ENCODE measurements around the gene UTP3. TPM values are rescaled to one million over a fixed set of nuclear protein-coding genes. Genes with fewer than 3 reads are reported as not detected.
"Not testable (repeated sequence)": the region's sequence is repeated elsewhere in the genome, so short reads cannot be mapped to it uniquely, and the experiment has no call there.

The UTP3 gene
- total RNA-seq (2021) (15.1 and 16.4 TPM in 2 replicates), Bru-seq, nascent RNA (percentile 87 among the genes with signal in this experiment), BruChase-seq, experiment 1, labeled RNA remaining after a 2-hour chase (percentile 97 among the genes with signal in this experiment), BruChase-seq, experiment 2, labeled RNA remaining after a 6-hour chase (percentile 90 among the genes with signal in this experiment)
- long read RNA-seq, transcript UTP3-201 (1 exons, 2,073 nt), result major isoform, 12 of 12 reads
- long read RNA-seq, partial matches to known transcripts, result 0 of 12 reads
- long read RNA-seq, other reads (novel, unspliced or antisense), result 0 of 12 reads

- H3F3A ChIP-seq (ENCODE audit: insufficient read depth, low read depth), result peaks cover 14% of the 10 kb centered on the region
- peak; percentile 92 to 95 for DNase-seq
- peak within 1 kb of the TSS; percentile 96 for H3K4me2 ChIP-seq
- H3K4me1 ChIP-seq (replicated peaks; ENCODE audit: insufficient read depth), result peaks cover 22% of the 10 kb centered on the region
- POLR2A ChIA-PET (ENCODE audit: unreplicated experiment), result no interaction called here
- H3K4me3 ChIP-seq, result peak within 1 kb of the TSS; percentile 98
- H3K79me2 ChIP-seq (ENCODE audit: low read depth), result peaks cover 33% of the 10 kb centered on the region
- BruUV-seq (replicated peaks), result TSS peak; percentile 98
- peak within 1 kb of the TSS; percentile 76 for H3K27ac ChIP-seq
- no peaks in the 10 kb centered on the region for H3K9me2 ChIP-seq (ENCODE audit: insufficient read depth)
- CTCF ChIA-PET, result interaction anchor here (0.6 kb wide), 1 partner anchor 183 kb away, joined by 13 read pairs; no protein-coding TSS in a partner anchor
- TF ChIP-seq CTCF (conservative IDR thresholded peaks at IDR 0.05) (peak; percentile 75), EZH2 (IDR thresholded peaks at IDR 0.05; ENCODE audit: low read depth) (no peak)
- H3K9me3 ChIP-seq (ENCODE audit: insufficient read depth, low read depth), result no peaks in the 10 kb centered on the region
- H4K20me1 ChIP-seq (ENCODE audit: insufficient read depth), result peaks cover 5% of the 10 kb centered on the region
- H3K36me3 ChIP-seq (ENCODE audit: low read depth), result no peaks in the 10 kb centered on the region
- intact Hi-C loops (cut with micrococcal nuclease; ENCODE audit: unreplicated experiment), result loop anchor here (1.0 to 10.0 kb wide), 4 partner anchors 17 to 307 kb away; partner anchors contain the start of gene DCK
- H3K27me3 ChIP-seq (ENCODE audit: insufficient read depth, low read depth), result no peaks in the 10 kb centered on the region
- peak within 1 kb of the TSS; percentile 99 for H2AFZ ChIP-seq
Observed at GRCh38 chr4:70687821-70688794, at the start of gene UTP3. UTP3 (plus strand) TSS chr4:70688532; CDS start chr4:70688678, 146 bp downstream.

GRCh38 chr4:70640192-70640591, 48.1 kb upstream of the UTP3 start:
- no TSS peak for BruUV-seq (replicated peaks)
- no peaks in the 10 kb centered on the region for H3K27me3 ChIP-seq (ENCODE audit: insufficient read depth, low read depth)
- no peaks in the 10 kb centered on the region for H3K4me1 ChIP-seq (replicated peaks; ENCODE audit: insufficient read depth)
- H3K79me2 ChIP-seq (ENCODE audit: low read depth), result no peaks in the 10 kb centered on the region
- H3K4me2 ChIP-seq, result no peak overlapping the region
- ChIA-PET CTCF (no interaction called here), POLR2A (ENCODE audit: unreplicated experiment) (no interaction called here)
- no peaks in the 10 kb centered on the region for H3K9me3 ChIP-seq (ENCODE audit: insufficient read depth, low read depth)
- intact Hi-C loops (cut with micrococcal nuclease; ENCODE audit: unreplicated experiment), result no loop called here
- TF ChIP-seq EZH2 (IDR thresholded peaks at IDR 0.05; ENCODE audit: low read depth), result no peak
- no peak for TF ChIP-seq CTCF (conservative IDR thresholded peaks at IDR 0.05)
- DNase-seq, result no peak
- no peaks in the 10 kb centered on the region for H3K36me3 ChIP-seq (ENCODE audit: low read depth)
- H3K9me2 ChIP-seq (ENCODE audit: insufficient read depth), result no peaks in the 10 kb centered on the region
- H3K27ac ChIP-seq, result no peak overlapping the region
- H3F3A ChIP-seq (ENCODE audit: insufficient read depth, low read depth), result no peaks in the 10 kb centered on the region
- no peaks in the 10 kb centered on the region for H4K20me1 ChIP-seq (ENCODE audit: insufficient read depth)
- no peak overlapping the region for H3K4me3 ChIP-seq
- no peak overlapping the region for H2AFZ ChIP-seq

GRCh38 chr4:70650741-70651140, 37.6 kb upstream of the UTP3 start:
- H3K4me1 ChIP-seq (replicated peaks; ENCODE audit: insufficient read depth); H2AFZ ChIP-seq; POLR2A ChIA-PET (ENCODE audit: unreplicated experiment); H3K79me2 ChIP-seq (ENCODE audit: low read depth); CTCF ChIA-PET; H3F3A ChIP-seq (ENCODE audit: insufficient read depth, low read depth); H3K36me3 ChIP-seq (ENCODE audit: low read depth); H3K4me3 ChIP-seq; BruUV-seq (replicated peaks); H3K27ac ChIP-seq; H3K9me3 ChIP-seq (ENCODE audit: insufficient read depth, low read depth); H3K27me3 ChIP-seq (ENCODE audit: insufficient read depth, low read depth); H3K9me2 ChIP-seq (ENCODE audit: insufficient read depth); H4K20me1 ChIP-seq (ENCODE audit: insufficient read depth); H3K4me2 ChIP-seq; DNase-seq: not testable (repeated sequence)
- intact Hi-C loops (cut with micrococcal nuclease; ENCODE audit: unreplicated experiment), result loop anchor here (5.0 kb wide), 1 partner anchor 362 kb away; no protein-coding TSS in a partner anchor
